Esophagus muscularis mucosa (tissue), 3 donors: ENCODE results near the gene SLC7A8.

Experiments
- CTCF ChIP-seq, 3 experiments: fragments of 200-600 bp in 2 of 3; fragments of 450-650 bp in 1 of 3; sonication (generic) in 2 of 3; IDR thresholded peaks; one replicate each; pipeline ENCODE4 v1.5.1; 2017 to 2019; ENCODE audit warnings: antibody characterized with exemption in 3 of 3, mild to moderate bottlenecking in 2 of 3, moderate library complexity in 1 of 3
- POLR2A ChIP-seq: fragments of 450-650 bp; IDR thresholded peaks from one replicate; pipeline ENCODE4 v1.6.1; 2017; ENCODE audit warnings: antibody characterized with exemption, moderate library complexity, mild to moderate bottlenecking, low read depth
- POLR2AphosphoS5 ChIP-seq, 2 donors: sonication (generic); formaldehyde crosslinking; IDR thresholded peaks; one replicate each; pipeline ENCODE4 v1.6.1; 2017; ENCODE audit warnings: antibody characterized with exemption in 2 of 2

- TF ChIP-seq CTCF (IDR thresholded peaks at IDR 0.05), result no peak
- no peak for TF ChIP-seq POLR2A
- TF ChIP-seq POLR2AphosphoS5 (IDR thresholded peaks at IDR 0.05), result no peak
Observed at GRCh38 chr14:23187925-23188324, 4.5 kb upstream of the SLC7A8 start.
